NCI-H748 (cell line): ENCODE measurements around the gene LAMA3.

ENCODE experiments used
- DNase-seq: peaks from one replicate; lab custom pipeline; 2025; ENCODE audit not compliant: unreplicated experiment; lab: John Stamatoyannopoulos, UW

LAMA3 gene

DNA sequence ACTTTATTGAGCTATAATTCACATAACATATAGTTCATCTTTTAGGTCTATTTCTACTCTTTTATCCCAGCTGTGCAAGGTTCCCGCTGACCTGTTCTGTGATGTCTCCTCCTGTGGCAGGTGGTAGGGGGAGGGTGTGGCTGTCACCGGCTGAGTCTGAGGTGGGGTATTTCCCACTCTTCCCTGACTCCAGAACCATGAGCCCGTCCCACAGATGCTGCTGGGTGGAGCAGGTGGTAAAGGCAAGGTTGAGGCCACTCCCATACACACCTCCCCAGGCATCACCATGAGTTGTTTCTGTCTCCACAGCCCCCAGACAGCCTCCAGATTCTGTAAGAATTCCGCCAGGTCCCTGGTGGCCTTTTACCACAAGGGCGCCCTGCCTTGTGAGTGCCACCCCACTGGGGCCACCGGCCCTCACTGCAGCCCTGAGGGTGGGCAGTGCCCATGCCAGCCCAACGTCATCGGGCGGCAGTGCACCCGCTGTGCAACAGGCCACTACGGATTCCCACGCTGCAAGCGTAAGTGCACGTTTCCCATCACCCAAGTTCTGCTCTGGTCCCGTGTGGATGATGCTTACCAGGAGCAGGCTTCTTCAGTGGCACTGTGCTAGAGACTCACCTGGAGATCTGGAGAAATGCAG, 156.9 kb downstream of the LAMA3 start:
- no peak for DNase-seq

DNA sequence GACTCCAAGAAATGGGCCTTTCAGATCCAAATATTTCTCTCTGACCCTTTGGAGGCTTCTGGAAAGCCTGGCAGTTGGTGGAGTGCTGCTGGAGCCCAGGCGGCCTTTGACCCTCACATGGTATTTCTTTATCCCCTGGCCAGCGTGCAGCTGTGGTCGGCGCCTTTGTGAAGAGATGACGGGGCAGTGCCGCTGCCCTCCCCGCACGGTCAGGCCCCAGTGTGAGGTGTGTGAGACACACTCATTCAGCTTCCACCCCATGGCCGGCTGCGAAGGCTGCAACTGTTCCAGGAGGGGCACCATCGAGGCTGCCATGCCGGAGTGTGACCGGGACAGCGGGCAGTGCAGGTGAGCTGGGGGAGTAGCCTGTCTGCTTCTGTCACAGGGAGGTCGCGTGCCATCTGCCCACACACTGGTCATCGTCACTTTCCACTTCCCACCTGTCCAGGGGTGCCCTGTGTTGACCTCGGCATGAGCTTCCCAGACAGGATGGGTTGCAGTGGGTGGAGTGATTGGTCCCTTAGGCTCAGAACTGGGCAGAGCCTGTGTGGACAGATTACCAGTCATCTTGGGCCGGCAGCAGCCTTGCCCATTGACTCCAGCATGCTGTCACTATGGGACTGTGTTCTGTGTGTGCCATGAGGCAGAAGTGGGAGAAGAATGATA, 158.2 kb downstream of the LAMA3 start:
- no peak for DNase-seq

DNA sequence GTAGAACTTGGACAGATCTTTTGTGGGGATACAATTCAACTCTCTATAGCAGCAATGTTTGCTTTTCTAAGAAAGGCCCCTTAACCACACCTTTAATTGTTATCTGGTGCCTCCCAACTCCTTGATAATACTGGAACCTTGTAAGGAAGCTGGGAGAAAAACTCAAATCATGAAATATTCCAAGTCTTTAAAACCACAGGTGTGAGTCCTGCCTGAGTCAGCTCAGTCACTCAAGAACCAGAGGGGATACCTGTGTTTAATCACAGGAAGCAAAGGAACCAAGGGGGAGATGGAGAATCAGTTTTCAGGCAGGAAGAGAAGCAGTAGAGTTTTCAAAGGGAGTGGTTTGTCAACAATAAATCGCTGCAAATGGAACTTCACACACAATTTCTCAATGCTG, 159.9 kb downstream of the LAMA3 start:
- no peak for DNase-seq

DNA sequence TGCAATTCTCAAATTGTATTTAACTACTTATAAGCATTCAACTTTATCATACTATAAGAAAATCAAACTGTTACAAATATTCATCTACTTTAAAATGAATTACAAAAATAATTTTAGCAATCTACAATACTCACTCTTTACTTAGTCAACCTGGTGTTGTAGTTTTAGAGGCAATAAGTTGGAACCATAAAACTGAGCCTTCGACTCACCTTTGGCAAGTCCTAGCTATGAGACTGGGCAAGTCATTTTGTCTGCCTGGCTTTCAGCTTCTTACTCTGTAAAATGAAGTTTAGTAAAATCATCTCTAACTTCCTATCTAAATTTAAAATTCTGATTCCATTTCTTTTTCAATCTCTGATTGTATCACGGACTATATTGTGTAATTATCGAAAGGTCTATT, 161.0 kb downstream of the LAMA3 start:
- DNase-seq = no peak

DNA sequence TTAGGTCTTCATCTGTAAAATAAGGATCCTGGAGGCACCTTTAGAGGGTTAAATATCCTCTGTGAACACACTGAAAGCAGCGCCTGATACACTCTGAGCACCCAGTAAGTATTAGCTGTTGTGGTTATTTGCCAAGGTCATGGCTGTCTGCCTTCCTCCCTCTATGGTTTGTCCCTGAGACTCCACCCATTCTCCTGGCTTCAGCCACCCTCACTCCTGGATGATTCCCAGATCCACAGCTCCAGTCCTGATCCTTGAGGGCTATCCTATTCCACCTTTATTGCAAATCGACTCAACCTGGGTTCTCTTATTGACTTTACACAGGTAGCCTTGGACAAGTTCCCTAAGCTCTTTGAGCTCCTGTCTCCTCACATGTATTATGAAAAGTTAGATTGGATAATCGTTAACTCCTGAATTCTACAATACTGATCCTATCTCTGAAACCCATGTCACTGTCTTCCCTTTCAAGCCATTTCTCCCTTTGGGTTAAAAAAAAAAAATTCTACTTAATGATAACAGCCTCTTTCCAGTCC, 162.3 kb downstream of the LAMA3 start:
- no peak for DNase-seq

DNA sequence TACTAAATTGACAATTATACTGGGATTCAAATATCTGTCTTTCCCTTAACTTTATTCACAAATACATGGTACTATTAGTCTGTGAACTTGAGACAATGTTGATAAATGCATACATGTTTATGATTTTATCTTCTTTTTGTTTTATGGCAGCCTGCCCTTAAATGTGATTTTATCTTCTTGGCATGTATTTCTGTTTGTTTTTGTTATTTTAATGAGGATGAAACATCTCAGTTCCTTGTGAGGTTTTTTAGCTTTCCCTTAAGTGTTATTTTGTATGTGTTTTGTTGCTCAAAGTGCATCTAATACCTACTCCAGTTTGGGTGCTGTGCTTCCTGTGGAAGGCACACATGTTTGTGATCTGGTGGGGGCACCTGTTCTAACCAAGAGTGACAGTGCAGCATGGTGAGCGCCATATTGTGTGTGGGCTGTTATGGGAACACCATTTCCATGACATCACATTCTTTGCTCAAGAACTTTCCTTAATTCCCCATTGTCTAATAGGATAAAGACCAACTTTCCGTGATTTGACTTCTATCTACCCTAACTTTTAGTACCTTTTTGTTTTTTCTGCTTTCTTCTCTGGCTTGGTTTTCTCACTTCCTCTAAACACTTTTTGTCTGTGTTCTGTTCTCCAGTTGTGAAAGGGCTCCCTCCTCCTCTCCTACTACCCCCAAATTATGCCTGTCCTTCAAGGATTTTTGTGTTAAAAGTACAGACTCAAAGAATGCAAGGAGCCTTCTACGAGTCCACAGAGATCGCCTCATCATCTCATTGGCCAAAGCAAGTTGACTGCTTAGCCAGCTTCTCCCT, 163.2 kb downstream of the LAMA3 start:
- DNase-seq = no peak

DNA sequence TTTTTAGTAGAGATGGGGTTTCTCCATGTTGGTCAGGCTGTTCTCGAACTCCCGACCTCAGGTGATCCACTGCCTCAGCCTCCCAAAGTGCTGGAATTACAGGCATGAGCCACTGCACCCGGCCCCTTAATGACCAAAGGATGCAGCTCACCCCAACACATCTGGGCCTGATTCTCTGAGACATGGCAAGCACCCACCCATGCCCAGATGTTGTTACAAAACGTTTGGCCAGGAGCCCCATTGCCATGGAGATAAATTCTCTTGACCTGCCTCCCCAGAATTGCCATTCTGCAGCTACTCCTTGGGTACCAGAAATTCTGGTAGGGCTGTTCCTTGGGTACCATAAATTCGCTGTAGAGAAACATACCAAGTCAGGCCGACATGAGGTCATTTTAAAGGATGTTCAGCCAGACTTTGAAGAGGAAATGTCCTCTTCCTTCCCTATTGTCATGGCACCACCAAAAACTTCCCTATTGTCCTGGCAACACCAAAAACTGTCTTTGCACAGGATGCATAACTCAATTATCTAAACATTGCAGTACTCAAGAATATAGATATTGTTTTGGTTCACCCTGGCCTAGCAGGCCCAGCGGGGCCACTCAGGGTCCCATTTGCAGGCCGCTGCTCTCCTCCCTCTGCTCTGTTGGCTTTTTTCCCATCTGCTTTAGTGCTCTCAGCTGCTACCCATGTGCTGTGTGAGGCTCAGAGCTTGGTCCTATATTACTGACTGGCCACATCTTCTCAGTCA, 164.4 kb downstream of the LAMA3 start:
- DNase-seq = no peak

DNA sequence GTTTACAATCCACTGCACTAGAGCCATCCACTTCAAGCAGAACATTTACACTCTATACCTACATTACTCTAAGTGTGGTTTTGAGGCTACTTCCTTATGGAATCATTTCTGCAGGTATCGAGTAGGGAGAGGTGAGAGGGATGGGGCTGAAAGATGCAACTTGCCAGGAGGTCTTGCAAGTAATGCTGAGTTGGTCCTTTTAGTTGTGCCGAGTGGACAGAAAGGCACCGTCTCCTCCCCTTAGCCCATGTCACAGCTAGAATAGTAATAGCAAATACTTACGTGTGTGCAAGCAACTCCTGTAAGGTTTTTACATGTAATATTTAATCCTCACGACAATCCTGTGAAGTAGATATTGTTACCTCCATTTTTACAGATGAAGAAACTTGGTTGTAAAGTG, 166.5 kb downstream of the LAMA3 start:
- DNase-seq = no peak

DNA sequence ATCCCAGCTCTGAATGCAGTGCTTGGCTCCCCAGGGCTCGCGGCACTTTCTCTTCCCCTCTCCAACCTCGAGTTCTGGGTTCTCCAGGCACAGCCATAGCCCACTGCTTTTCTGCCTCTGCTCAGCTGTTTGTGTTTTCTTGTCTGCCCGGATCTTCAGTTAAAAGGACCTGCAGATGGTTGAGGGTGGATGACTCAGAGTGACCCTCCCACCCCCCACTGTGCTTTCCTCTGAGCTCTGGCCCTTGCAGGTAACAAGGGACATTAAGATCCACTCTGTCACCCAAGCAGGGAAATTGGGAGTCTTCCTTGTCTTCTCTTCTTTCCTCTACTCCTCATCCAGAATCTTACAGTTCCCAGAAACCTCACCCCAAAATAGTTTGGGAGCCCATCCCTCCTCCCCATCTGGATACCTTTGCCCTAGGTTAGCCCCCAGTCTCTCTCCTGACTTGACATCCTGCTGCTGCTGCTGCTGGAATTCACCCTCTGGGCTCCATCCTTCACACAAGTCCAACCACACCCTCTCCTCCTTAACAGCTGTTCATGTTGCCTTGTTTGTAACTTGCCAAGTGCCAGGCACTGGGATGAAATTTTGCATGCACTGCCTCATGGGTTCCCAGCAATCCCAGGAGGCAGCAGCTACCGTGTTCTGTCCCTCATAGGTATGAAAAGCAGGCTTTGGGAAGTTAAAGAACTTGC, 167.4 kb downstream of the LAMA3 start:
- no peak for DNase-seq

DNA sequence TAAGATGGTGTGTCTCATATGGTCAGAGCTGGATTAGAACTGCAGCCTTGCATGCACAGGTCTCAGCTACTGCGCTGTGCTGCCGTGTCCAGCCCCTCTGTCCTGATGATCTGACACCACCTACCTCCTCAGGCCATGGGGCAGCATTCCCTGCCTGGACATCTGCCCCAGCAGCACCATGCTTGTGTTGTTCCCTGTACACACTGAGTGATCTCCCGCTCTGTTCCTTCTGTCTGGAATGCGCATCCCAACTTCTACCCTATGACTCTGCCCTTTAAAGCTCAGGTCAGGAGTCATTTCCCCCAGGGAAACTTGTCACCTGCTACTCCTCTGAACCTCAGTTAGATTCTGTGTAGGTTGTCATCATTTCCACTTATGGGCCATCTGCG, 167.9 kb downstream of the LAMA3 start:
- DNase-seq = no peak

DNA sequence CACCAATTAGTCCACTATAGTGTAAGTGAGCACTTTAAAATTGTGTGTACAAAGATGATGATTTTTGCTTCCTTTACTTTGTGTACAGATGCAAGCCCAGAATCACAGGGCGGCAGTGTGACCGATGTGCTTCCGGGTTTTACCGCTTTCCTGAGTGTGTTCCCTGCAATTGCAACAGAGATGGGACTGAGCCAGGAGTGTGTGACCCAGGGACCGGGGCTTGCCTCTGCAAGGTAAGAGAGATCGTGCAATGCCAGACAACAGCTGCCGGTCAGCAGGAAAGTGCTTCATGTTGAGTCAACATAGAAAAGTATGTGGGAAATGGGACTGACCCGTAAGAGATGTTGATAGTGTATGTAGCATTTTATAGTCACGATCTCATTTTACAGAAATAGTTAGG, 168.5 kb downstream of the LAMA3 start:
- no peak for DNase-seq

DNA sequence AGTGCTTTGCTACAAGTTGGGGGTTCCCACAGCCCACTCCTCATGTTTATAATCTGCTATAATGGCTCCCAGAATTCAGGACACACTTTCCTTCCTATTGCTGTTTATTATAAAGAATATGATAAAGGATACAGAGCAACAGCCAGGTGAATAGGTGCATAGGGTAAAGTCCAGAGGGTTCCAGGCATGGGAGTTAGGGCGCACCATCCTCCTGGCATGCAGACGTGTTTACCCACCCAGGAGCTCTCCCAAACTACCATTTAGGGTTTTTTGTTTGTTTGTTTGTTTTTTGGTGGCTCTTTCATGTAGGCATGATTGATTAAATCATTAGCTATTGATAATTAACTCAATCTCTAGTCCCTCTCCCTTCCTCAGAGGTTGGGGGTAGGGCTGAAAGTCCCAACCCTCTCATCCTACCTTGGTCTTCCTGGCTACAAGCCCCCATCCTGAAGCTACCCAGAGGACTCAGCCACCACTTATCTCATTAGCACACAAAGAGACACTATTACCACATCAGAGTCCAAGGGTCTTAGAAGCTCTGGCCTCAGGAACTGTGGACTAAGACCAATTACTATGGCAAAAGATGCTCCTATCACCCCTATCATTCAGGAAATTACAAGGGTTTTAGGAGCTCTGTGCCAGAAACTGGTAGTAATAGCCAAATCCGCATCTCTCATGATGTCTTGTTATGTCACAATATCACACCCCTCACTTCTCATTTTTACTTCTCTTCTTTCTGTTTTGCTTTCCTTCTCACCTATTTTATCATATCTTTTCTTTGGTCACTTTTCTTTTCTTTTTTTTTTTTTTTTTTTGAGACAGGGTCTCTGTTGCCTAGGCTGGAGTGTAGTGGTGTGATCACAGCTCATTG, 170.4 kb downstream of the LAMA3 start:
- no peak for DNase-seq

DNA sequence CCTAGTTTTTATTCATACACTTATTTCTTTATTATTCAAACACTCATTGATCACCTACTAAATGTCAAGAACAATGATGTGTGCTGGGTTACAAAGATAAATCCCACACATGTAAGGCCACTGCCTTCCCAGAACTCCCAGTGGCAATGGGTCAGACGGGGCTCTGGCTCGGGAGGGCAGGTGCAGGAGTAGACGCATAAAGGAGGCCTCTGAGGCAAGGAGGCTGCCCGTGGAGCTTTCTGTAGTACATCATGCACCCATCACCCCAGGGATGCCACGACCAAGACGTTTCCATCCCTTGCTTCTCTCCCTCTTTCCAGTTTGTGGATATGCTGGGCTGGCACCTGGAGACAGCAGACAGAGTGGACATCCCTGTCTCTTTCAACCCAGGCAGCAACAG, 172.1 kb downstream of the LAMA3 start:
- no peak for DNase-seq

DNA sequence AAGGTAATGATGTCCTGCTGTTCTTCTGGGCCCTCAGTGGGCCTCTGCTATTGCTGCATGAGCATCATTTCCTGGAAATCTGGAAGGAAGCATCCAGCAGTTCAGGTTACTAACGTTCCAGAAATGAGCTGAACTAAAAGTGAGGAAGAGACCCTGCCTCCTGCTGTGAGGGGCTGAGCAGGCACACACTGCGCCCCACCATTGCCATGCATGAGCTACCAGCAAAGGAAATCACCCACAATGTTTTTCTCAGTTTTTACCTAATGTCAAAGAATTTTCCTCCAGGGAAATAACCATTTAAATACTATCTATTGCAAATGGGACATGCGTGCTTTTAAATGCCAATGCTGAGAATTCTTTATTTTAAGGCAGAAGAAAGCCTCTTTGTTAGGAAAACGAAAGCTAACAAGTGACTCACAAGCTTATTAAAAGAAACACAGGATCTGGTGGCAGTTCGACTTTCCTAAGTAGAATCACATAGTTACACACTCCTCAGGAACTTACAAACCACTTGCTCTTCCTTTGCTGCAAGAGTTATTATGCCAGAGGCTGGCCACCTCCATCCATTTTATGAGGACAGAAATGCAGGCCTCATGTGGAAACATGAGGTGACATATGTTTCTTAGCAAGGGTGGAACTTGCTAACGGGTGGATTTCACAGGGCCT, 172.7 kb downstream of the LAMA3 start:
- DNase-seq = no peak

DNA sequence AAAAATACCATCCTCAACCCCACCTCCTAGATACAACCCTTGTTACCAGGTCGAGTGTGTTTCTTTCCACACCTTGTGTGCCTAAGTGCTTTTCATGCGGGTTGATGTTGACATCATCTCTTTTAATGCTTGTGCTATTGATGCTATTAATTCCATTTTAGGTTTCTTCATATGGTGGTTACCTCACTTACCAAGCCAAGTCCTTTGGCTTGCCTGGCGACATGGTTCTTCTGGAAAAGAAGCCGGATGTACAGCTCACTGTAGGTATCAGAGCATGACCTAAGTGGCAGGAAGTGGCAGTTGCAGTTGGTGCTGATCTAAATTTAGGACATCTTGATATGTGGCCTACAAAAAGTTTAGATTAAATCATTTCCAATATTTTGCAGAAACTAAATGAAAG, 175.4 kb downstream of the LAMA3 start:
- no peak for DNase-seq

DNA sequence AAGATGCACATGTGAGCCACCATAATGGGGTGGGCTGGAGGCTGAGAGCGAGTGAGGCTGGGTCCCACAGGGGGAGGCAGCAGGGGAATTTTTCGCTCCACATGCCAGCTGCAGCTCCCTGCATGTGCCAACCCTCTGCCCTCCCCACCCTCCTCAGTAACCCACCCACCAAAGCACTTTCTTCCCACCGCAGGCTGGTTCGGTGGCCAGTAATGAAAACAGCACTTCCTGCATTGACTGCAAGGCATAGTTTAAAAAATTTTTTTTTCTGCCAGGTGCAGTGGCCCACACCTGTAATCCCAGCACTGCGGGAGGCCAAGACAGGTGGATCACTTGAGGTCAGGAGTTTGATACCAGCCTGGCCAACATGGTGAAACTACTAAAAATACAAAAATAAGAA, 177.8 kb downstream of the LAMA3 start:
- no peak for DNase-seq

DNA sequence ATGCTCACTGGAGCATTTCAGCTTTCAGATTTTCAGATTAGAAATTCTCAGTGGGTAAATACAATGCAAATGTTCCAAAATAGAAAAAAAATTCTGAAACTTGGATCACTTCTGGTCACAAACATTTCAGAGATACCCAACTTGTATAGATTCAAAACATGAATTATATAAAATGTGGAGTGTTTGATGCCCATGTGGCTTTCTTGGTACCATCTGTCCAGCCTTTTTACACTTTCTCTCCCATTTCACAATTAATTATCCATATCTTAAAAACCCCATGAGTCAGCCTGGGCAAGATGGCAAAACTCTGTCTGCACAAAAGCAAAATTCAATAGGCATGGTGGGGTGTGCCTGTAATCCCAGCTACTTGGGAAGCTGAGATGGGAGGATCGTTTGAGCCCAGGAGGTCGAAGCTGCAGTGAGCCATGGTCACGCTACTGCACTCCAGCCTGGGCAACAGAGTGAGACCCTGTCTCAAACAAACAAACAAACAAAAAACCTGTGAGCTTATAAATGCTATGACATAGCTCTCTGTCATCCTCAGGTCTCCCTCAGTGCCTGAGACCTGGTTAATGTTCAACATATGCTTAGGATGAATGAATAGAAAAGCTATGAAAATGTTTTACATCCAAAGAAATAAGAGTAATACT, 179.0 kb downstream of the LAMA3 start:
- DNase-seq = no peak

DNA sequence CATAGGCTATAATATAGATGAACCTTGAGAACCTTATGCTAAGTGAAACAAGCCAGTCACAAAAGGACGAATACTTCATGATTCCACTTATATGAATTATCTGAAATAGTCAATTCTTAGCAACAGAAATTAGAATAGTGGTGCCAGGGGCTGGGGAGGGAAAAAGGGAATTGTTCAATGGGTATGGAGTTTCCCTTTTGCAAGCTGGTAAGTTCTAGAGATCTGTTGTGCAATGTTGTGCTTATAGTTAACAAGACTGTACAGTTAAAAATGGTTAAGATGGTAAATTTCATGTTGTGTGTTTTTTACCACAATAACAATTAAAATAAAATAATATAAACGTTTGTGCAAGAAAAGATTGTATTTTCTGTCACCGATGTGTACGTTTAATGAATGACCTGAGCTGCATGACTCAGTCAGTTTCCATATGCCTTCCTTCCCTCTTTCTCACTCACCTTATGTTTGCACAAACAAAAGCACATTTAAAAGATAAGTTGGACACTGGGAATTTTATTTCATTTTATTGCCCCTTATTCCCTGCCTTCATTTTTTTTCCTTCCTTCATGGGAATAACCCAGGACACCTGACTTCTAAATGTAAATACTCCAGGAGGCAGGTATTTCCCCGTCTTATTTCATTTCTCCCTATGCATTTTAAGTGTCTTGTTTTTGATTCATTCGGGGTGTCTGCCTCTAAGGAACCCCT, 181.6 kb downstream of the LAMA3 start:
- DNase-seq = no peak
